ENCODE data around the gene SPATS2L.

GRCh38 chr2:200416878-200417277 lies 110.4 kb downstream of the SPATS2L start:
- no peak for TF ChIP-seq GABPA (IDR thresholded peaks at IDR 0.05; ENCODE audit: low read depth)
- TF ChIP-seq POLR2AphosphoS5 (IDR thresholded peaks at IDR 0.05; ENCODE audit: low read depth, low read length) = no peak
- TF ChIP-seq REST (IDR thresholded peaks at IDR 0.05; ENCODE audit: low read depth, low read length) = no peak
- TF ChIP-seq NFIC (IDR thresholded peaks at IDR 0.05; ENCODE audit: borderline replicate concordance) = no peak
- no peak for TF ChIP-seq CTCF (IDR thresholded peaks at IDR 0.05)
- no peak for TF ChIP-seq RAD21 (IDR thresholded peaks at IDR 0.05; ENCODE audit: low read length)
